ENCODE results near the gene MAGI3.
"Not testable (repeated sequence)": the region's sequence is repeated elsewhere in the genome, so short reads cannot be mapped to it uniquely, and the experiment has no call there.

MAGI3 gene

DNA sequence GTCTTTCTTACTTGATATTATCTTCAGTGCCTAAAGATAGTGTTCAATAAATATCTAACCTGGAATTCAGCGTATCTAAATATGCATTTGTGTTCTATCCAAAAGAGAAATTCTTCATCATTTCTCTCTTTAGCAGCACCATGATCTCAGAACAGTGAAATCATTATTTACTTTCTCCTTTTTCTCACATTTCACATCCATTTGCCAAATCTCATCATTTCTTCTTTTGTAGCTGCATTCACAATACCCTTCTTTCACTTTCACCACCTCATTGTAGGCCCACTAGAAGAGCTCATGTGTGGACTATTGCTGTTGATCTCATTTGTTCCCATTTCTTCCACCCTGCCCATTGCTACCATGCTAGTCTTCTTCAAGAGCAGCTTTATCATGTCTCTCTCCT, 191.0 kb downstream of the MAGI3 start:
- DNase-seq (ENCODE audit: low read depth): no peak

GRCh38 chr1:113582084-113582483, 191.8 kb downstream of the MAGI3 start:
- DNase-seq (ENCODE audit: low read depth): no peak

DNA sequence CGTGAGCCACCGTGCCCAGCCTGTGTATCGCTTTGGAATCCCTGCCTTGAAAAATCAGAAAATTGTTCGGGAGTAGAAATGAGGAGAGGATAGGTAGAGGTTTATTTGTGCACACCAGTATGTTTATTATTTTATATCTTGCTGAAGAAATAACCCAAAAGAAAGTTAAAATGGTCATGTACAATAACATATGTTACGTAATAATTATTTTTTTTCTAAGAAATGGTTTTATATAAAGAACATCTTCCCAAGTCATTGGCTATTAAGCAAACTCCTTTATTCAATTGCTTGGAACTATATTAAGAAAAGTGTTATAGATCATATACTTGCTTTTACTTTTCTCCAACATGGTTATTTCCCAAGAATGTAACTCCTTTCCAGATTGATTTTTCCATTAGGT, 197.2 kb downstream of the MAGI3 start:
- DNase-seq (ENCODE audit: low read depth): no peak

GRCh38 chr1:113592230-113592629, 201.9 kb downstream of the MAGI3 start:
- DNase-seq (ENCODE audit: low read depth): no peak

- no peak for DNase-seq (ENCODE audit: low read depth)
These were observed 203.4 kb downstream of the MAGI3 start for GRCh38 chr1:113593550-113594297.

DNA sequence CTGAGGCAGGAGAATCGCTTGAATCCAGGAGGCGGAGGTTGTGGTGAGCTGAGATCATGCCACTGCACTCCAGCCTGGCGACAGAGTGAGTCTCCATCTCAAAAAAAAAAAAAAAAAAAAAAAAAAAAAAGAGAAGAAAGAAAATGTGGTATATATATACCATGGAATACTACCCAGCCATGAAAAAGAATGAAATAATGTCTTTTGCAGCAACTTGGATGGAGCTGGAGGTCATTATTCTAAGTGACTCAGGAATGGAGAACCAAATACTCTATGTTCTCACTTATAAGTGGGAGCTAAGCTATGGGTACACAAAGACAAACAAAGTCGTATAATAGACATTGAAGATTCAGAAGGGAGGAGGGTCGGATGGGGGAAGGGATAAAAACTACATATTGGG, 214.2 kb downstream of the MAGI3 start:
- not testable (repeated sequence) for DNase-seq (ENCODE audit: low read depth)

GRCh38 chr1:113605146-113605545, 214.8 kb downstream of the MAGI3 start:
- DNase-seq (ENCODE audit: low read depth): no peak

DNA sequence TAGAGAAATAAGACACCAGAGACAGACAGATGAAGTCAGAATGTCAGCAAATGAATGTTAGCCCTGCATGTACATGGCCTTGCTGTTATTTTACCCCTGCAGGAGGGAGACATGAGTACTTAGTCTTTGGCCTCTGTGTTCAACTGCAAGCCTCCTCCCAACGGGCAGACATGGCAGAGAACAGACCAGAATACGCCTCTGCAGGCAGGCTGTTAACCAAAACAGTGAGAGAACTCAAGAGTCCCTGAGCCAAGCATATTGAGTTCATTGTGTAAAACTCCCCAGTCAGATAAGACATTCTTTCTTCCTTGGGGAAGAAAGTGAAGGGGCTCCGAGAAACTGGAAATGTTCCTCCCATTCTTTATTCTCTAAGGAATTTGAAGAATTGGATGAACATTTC, 218.1 kb downstream of the MAGI3 start:
- no peak for DNase-seq (ENCODE audit: low read depth)

GRCh38 chr1:113610372-113610771, 220.1 kb downstream of the MAGI3 start:
- DNase-seq (ENCODE audit: low read depth): no peak

GRCh38 chr1:113615425-113615824, 225.1 kb downstream of the MAGI3 start:
- DNase-seq (ENCODE audit: low read depth): no peak

DNA sequence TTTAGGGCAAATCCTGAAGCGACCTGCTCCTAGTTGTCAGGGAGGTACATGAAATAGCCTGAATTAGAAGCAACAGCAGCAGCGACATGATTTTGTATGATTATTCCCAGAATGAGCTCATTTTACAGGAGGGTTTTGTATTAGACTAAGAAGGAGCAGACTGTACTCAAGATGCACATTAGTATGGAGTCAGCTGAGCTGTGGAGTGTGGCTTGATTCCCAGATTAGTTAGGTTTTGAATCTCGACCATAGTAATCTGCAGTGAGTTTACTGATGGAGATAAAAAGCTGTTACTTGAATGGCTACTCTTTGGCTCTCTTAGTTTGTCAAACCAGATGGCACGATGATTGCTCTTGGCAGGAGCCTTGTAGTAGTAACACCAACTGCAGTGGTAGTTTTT, 225.8 kb downstream of the MAGI3 start:
- no peak for DNase-seq (ENCODE audit: low read depth)

DNA sequence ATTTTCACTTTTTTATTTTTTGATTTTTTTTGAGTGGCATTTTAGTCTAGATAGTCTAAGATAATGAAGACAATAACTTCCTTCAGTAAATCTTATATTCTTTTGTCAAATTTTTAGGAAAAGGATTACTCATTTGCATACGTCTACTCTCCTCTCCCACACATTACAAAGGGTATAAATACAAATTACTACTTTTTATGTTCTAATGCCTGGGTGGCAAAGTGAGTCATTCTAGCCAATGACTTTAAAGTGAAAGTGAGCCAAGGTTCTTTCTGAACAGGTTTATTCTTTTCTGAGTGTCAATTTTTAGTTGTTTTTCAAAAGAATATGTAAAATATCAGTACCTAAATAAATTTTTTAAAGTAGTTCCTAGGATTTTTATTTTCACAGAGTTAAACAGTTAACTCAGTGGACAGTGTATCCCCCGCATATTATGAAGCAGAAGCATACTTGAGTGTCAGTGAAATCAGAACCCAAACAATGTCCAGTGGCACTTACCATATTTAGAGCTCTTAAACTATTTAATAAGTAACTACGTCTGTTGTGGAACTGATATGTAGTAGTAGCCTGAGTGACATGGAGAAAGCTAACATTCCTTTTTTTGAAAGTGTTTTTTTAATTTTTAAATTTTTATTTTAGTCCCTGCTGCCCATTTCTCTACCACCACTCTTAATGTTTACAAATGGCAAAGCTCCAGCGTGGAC, 227.3 kb downstream of the MAGI3 start:
- no peak for DNase-seq (ENCODE audit: low read depth)

DNA sequence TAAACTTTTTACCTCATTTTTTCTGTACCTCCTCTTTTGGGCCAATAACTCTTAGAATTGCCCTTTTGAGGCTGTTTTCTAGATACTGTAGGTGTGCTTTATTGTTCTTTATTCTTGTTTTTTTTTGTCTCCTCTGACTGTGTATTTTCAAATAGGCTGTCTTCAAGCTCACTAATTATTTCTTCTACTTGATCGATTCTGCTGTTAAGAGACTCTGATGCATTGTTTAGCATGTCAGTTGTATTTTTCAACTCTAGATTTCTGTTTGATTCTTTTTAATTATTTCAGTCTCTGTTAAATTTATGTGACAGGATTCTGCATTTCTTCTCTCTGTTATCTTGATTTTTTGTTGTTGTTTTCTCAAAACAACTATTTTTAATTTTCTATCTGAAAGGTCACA, 238.7 kb downstream of the MAGI3 start:
- DNase-seq (ENCODE audit: low read depth): no peak

DNA sequence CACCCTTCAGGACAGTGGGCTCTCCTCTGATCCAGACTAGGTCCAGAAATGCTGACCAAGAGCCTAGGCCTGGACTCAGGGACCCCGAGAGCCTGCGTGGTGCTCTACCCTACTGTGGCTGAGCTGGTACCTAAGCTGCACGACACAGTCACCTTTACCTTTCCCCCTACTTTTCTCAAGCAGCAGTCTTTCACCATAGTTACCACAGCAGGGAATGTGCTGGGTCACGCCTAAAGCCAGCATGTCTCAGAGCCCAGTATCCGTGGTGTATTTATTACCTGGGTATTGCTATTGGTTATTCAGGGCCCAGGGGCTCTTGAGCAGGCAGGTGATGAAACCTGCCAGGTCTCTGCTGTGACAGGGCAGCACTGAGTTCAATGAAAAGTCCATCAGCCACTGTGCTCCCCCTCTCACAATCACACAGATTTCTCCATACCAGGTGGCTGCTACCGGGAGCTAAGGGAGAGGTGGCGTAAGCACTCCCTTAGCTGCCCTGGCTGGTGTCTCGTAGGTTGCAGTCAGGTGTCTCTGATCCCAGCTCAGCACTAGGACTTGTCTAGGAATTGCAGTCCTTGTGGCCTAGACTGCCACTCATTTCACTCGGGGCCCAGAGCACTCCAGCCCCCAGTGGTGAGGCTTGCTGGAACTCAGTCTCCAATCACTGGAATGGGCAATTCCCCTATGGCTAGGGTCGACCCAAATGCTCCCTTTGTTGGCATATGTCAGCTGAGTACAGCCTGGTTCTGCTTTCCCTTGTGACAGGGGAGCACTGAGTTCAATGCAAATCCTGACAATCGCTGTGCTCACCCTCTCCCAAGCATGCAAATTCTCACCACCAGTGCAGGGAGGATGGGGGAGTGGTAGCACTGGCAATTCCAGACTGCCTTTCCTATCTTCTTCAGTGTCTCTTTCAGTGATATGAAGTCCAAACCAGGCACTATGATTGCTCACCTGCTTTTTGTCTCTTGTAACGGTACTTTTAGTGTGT, 240.3 kb downstream of the MAGI3 start:
- DNase-seq (ENCODE audit: low read depth): no peak

- no peak for DNase-seq (ENCODE audit: low read depth)
These were observed 251.1 kb downstream of the MAGI3 start for GRCh38 chr1:113641396-113641795.

GRCh38 chr1:113647164-113647563, 256.8 kb downstream of the MAGI3 start:
- no peak for DNase-seq (ENCODE audit: low read depth)

GRCh38 chr1:113648478-113648877, 258.2 kb downstream of the MAGI3 start:
- DNase-seq (ENCODE audit: low read depth): no peak

DNA sequence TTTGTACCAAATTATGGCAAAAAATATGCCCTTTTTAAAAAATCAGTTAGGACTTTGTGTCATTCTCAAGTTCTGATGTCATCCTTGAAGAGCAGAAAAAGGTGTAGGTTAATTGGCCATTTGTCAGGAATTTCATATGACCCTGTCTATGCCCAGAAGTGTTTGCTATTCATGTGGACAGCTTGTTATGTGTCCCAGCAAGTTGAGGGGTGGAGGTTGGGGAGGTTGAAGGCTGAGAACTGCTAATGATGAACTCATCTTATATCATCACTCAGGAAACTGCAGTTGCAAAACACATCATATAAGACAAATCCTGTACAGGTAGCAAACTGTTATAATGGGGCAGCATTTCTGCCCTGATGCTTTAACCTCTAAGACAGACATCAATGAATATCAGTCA, 262.5 kb downstream of the MAGI3 start:
- DNase-seq (ENCODE audit: low read depth): no peak

GRCh38 chr1:113653741-113654140, 263.4 kb downstream of the MAGI3 start:
- DNase-seq (ENCODE audit: low read depth): no peak

DNA sequence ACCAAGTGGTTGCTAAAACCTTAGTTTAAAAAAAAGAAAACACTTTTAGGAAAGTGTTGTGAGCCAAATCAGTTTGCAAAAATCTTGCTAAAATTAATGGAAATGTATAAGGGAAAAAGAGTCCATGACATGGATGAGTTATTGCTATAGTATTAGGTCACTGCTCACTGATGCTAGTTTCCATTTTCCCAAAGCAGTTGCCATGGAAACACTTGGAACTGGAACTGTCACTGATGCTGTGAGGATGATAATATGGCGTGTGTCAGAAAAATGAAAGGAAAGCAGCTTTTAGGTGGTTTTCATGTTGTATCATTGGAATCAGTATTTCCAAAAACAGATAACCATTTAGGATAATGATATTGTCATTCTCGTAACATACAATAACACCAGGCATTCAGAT, 264.6 kb downstream of the MAGI3 start:
- no peak for DNase-seq (ENCODE audit: low read depth)

DNA sequence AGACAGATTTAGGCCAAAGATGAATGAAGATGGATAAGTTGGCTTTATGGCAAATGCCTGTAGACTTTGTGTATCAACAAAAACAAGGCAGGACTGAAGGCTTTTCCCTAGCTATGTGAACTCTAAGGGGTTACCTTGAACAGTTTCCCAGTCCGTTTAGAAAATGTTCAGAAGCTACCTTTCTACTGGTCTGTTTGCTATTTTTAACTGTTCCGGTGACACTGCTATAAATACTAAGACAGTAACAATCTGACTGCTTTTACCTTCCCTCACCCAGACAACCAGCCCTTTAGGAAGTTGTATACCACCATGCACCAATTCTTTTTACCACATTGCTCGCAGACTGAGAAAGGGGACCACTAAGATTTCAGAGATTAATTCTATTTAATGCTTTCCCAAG, 266.8 kb downstream of the MAGI3 start:
- DNase-seq (ENCODE audit: low read depth): no peak

DNA sequence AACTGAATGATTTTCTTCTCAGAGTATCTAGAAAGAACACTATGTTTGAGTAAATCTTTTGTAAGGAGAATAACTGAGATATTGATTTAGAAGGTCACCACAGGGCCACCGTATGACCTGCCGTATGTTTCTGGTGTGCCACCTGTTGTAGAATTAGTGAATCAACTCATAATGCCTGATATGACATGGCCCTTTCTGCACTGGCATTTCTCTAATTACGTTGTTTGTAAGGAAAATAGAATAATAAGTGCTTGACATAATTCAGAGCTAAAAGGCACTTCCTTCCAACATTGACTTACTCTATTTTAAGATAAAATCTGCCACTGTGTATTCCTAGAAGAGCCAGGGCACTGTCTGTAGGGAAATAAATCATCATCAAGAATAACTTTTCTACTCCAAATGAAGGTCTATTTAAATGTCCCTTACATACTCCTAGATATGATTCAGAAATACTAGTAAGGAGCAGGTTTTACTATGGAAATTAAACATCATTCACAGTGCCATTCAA, 267.3 kb downstream of the MAGI3 start:
- DNase-seq (ENCODE audit: low read depth): no peak

All from stimulated activated CD8-positive, alpha-beta memory T cell treated with anti-CD3 and anti-CD28 coated beads, Interleukin-12 subunit alpha, Interleukin-12 subunit beta, amount 100 ng/mL, for 4 hours (primary cell).